ENCODE measurements around the gene SHPK.

Gene SHPK

GRCh38 chr17:3663102-3664011 is 27.3 kb upstream of the SHPK start:
- TF ChIP-seq REST (IDR thresholded peaks at IDR 0.05; ENCODE audit: insufficient replicate concordance, low read depth) (no peak), POLR2AphosphoS5 (IDR thresholded peaks at IDR 0.05; ENCODE audit: low read depth) (no peak), SPI1 (IDR thresholded peaks at IDR 0.05; ENCODE audit: borderline replicate concordance, low read depth) (no peak), GABPA (IDR thresholded peaks at IDR 0.05; ENCODE audit: low read depth) (no peak), CTCF (IDR thresholded peaks at IDR 0.05; ENCODE audit: insufficient read depth, low read length) (no peak)
- Histone ChIP-seq H3K27me3 (ENCODE audit: insufficient read depth, poor library complexity, severe bottlenecking) (no peaks in the 10 kb centered on the region), H3K27ac (replicated peaks) (no peak overlapping the region), H3K4me3 (replicated peaks; ENCODE audit: insufficient read depth, low read length) (no peak overlapping the region)
- DNase-seq (ENCODE audit: low read depth in 1 of 2, low spot score in 1 of 2): no peak

GRCh38 chr17:3660311-3660891 is 24.4 kb upstream of the SHPK start:
- no peak for DNase-seq (ENCODE audit: low read depth in 1 of 2, low spot score in 1 of 2)
- no peak overlapping the region for H3K4me3 ChIP-seq (replicated peaks; ENCODE audit: insufficient read depth, low read length)
- no peak for TF ChIP-seq REST (IDR thresholded peaks at IDR 0.05; ENCODE audit: insufficient replicate concordance, low read depth)
- TF ChIP-seq SPI1 (IDR thresholded peaks at IDR 0.05; ENCODE audit: borderline replicate concordance, low read depth): no peak
- H3K27me3 ChIP-seq (ENCODE audit: insufficient read depth, poor library complexity, severe bottlenecking): no peaks in the 10 kb centered on the region
- H3K27ac ChIP-seq (replicated peaks): no peak overlapping the region

- TF ChIP-seq SPI1 (IDR thresholded peaks at IDR 0.05; ENCODE audit: borderline replicate concordance, low read depth) (no peak), GABPA (IDR thresholded peaks at IDR 0.05; ENCODE audit: low read depth) (no peak), REST (IDR thresholded peaks at IDR 0.05; ENCODE audit: insufficient replicate concordance, low read depth) (no peak), POLR2AphosphoS5 (IDR thresholded peaks at IDR 0.05; ENCODE audit: low read depth) (no peak)
Measured at GRCh38 chr17:3659541-3660111, 23.6 kb upstream of the SHPK start.

More at GRCh38 chr17:3659541-3660111, 23.6 kb upstream of the SHPK start:
- Histone ChIP-seq H3K27me3 (ENCODE audit: insufficient read depth, poor library complexity, severe bottlenecking) (no peaks in the 10 kb centered on the region), H3K27ac (replicated peaks) (no peak overlapping the region), H3K4me3 (replicated peaks; ENCODE audit: insufficient read depth, low read length) (no peak overlapping the region)
- DNase-seq (ENCODE audit: low read depth in 1 of 2, low spot score in 1 of 2): no peak
